ENCODE measurements around the gene KLHDC2. TPM values are rescaled to one million over a fixed set of nuclear protein-coding genes. Genes with fewer than 3 reads are reported as not detected.

Gene KLHDC2
- total RNA-seq (60.5 and 65.3 TPM in 2 replicates), polyA plus RNA-seq (43.4 and 75.8 TPM in 2 replicates), polyA minus RNA-seq (70.6 and 77.3 TPM in 2 replicates)
- 84.0 TPM for total RNA-seq (2013)

GRCh38 chr14:49767571-49768300 is at the start of gene KLHDC2:
TSS of gene KLHDC2 (plus strand) at chr14:49768153. CDS start at chr14:49768469, 316 bp downstream.
- Histone ChIP-seq H3K27me3 (replicated peaks in 1 of 4; ENCODE audit: control extremely low read depth in 1 of 4, control insufficient read depth in 3 of 4, insufficient read depth in 4 of 4, low read length in 3 of 4) (no peaks in the 10 kb centered on the region), H4K20me1 (ENCODE audit: control insufficient read depth, insufficient read depth, low read length, poor library complexity, severe bottlenecking) (peaks cover 15% of the 10 kb centered on the region), H3K4me3 (ENCODE audit: control extremely low read depth in 1 of 5, extremely low read depth in 1 of 5, insufficient read depth in 1 of 5, low read depth in 2 of 5, low read length in 4 of 5) (peak within 1 kb of the TSS; percentile 74 to 97 (median 76)), H3K4me2 (replicated peaks; ENCODE audit: low read depth, low read length, poor library complexity, severe bottlenecking) (peak within 1 kb of the TSS; percentile 95), H3K27ac (ENCODE audit: low read length in 2 of 2) (peak within 1 kb of the TSS; percentile 91 to 97), H3K36me3 (replicated peaks in 1 of 2; ENCODE audit: control extremely low read depth in 1 of 2, control insufficient read depth in 1 of 2, extremely low read depth in 1 of 2, insufficient read depth in 2 of 2, low read length in 1 of 2) (peaks cover 0 to 6% of the 10 kb centered on the region in 2 experiments), H3K9me3 (ENCODE audit: control extremely low read depth in 1 of 3, control insufficient read depth in 2 of 3, insufficient read depth in 1 of 3, low read length in 2 of 3) (no peaks in the 10 kb centered on the region), H3K9ac (ENCODE audit: low read length) (peak within 1 kb of the TSS; percentile 99), H2AFZ (ENCODE audit: insufficient read depth, low read depth, low read length, poor library complexity, severe bottlenecking) (peak within 1 kb of the TSS; percentile 95), H3K79me2 (ENCODE audit: control insufficient read depth, insufficient read depth, low read length) (peaks cover 33% of the 10 kb centered on the region), H3K4me1 (ENCODE audit: control insufficient read depth in 2 of 2, insufficient read depth in 2 of 2, low read length in 2 of 2) (peaks cover 22 to 29% of the 10 kb centered on the region in 2 donors)
- TF ChIP-seq EZH2 (IDR thresholded peaks at IDR 0.05; ENCODE audit: borderline replicate concordance, insufficient read depth, low read depth, low read length, poor library complexity, severe bottlenecking) (no peak), CTCF (IDR thresholded peaks at IDR 0.05) (peak; percentile 40)
- Mint-ChIP-seq H3K9me3 (ENCODE audit: insufficient read depth) (no peaks in the 10 kb centered on the region), H3K27ac (peak within 1 kb of the TSS; percentile 99), H3K4me3 (peak within 1 kb of the TSS; percentile 98), H3K4me1 (peaks cover 31% of the 10 kb centered on the region), H3K27me3 (no peaks in the 10 kb centered on the region)
- ChIA-PET POLR2A (interaction anchor here (0.6 to 3.0 kb wide), 14 partner anchors 10 to 1141 kb away, joined by 3 to 35 read pairs (median 6); partner anchors contain the start of genes DNAAF2, KLHDC1, MGAT2 and NEMF), CTCF (interaction anchor here (0.9 to 5.2 kb wide), 10 partner anchors 14 to 306 kb away, joined by 3 to 35 read pairs (median 4); partner anchors contain the start of genes DNAAF2, MGAT2, NEMF and RPL36AL)
- intact Hi-C loops (cut with micrococcal nuclease): loop anchor here (1.0 to 5.0 kb wide), 11 partner anchors 74 to 545 kb away; partner anchors contain the start of genes DMAC2L, KLHDC1, L2HGDH and MGAT2
- ATAC-seq (ENCODE audit: low read depth) (peak; percentile 86), DNase-seq (peak; percentile 93)
- WGBS (ENCODE audit: insufficient coverage): under 1% methylated on average over 86 of the region's 86 CpGs

- Mint-ChIP-seq H3K27ac (no peak overlapping the region), H3K9me3 (ENCODE audit: insufficient read depth) (no peaks in the 10 kb centered on the region), H3K27me3 (no peaks in the 10 kb centered on the region), H3K4me3 (no peak overlapping the region), H3K4me1 (no peaks in the 10 kb centered on the region)
- Histone ChIP-seq H3K4me3 (ENCODE audit: control extremely low read depth in 1 of 5, extremely low read depth in 1 of 5, insufficient read depth in 1 of 5, low read depth in 2 of 5, low read length in 4 of 5) (no peak overlapping the region), H3K9ac (ENCODE audit: low read length) (no peak overlapping the region), H3K36me3 (replicated peaks in 1 of 2; ENCODE audit: control extremely low read depth in 1 of 2, control insufficient read depth in 1 of 2, extremely low read depth in 1 of 2, insufficient read depth in 2 of 2, low read length in 1 of 2) (peaks cover 0 to 3% of the 10 kb centered on the region in 2 experiments), H4K20me1 (ENCODE audit: control insufficient read depth, insufficient read depth, low read length, poor library complexity, severe bottlenecking) (no peaks in the 10 kb centered on the region), H3K27me3 (replicated peaks in 1 of 4; ENCODE audit: control extremely low read depth in 1 of 4, control insufficient read depth in 3 of 4, insufficient read depth in 4 of 4, low read length in 3 of 4) (no peaks in the 10 kb centered on the region), H3K27ac (ENCODE audit: low read length in 2 of 2) (no peak overlapping the region), H2AFZ (ENCODE audit: insufficient read depth, low read depth, low read length, poor library complexity, severe bottlenecking) (no peak overlapping the region), H3K79me2 (ENCODE audit: control insufficient read depth, insufficient read depth, low read length) (no peaks in the 10 kb centered on the region), H3K4me1 (ENCODE audit: control insufficient read depth in 2 of 2, insufficient read depth in 2 of 2, low read length in 2 of 2) (no peaks in the 10 kb centered on the region), H3K9me3 (ENCODE audit: control extremely low read depth in 1 of 3, control insufficient read depth in 2 of 3, insufficient read depth in 1 of 3, low read length in 2 of 3) (peaks cover 0 to 4% (median 3%) of the 10 kb centered on the region in 3 donors), H3K4me2 (replicated peaks; ENCODE audit: low read depth, low read length, poor library complexity, severe bottlenecking) (no peak overlapping the region)
- ATAC-seq (ENCODE audit: low read depth) (no peak), DNase-seq (no peak)
- intact Hi-C loops (cut with micrococcal nuclease): no loop called here
- ChIA-PET CTCF (no interaction called here), POLR2A (no interaction called here)
- TF ChIP-seq EZH2 (IDR thresholded peaks at IDR 0.05; ENCODE audit: borderline replicate concordance, insufficient read depth, low read depth, low read length, poor library complexity, severe bottlenecking): no peak
- TF ChIP-seq CTCF (IDR thresholded peaks at IDR 0.05): no peak
Observed at GRCh38 chr14:49720744-49721143, 47.2 kb upstream of the KLHDC2 start.
